PC-9 (cell line): Measurements from ENCODE around the gene HPGD. TPM values are rescaled to one million over a fixed set of nuclear protein-coding genes. Genes with fewer than 3 reads are reported as not detected.

Experiments used
- BruUV-seq: library from RNA; stranded (reverse); fragments of 400-500 nt; replicated peaks from 2 replicates; lab custom pipeline; 2021; lab: Mats Ljungman, UMichigan
- CTCF ChIA-PET: fragments of 300-600 bp; sonication (Branson Sonifier 250); formaldehyde crosslinking; loops from one replicate; lab custom pipeline; 2022; ENCODE audit warnings: antibody characterized with exemption; lab: Charles Lee
- POLR2A ChIA-PET: fragments of 300-600 bp; sonication (Branson Sonifier 250); formaldehyde crosslinking; loops from one replicate; lab custom pipeline; 2022; ENCODE audit warnings: antibody characterized with exemption; ENCODE audit not compliant: unreplicated experiment; lab: Charles Lee
- DNase-seq, 2 experiments: peaks; one replicate each; pipeline versions ENCODE4 v3.0.0 to v3.0.0-alpha.2; 2015 to 2022; ENCODE audit warnings: mixed read lengths in 1 of 2
- H2AFZ ChIP-seq: fragments of 200-600 bp; sonication (generic); 2 replicates; pipeline ENCODE4 v1.8.1; 2017; ENCODE audit warnings: antibody characterized with exemption
- H3F3A ChIP-seq: fragments of 200-600 bp; sonication (generic); 2 replicates; pipeline ENCODE4 v1.8.1; 2017; ENCODE audit warnings: antibody characterized with exemption, mild to moderate bottlenecking, low read depth; ENCODE audit not compliant: insufficient read depth
- H3K27ac ChIP-seq: fragments of 200-600 bp; sonication (generic); 2 replicates; pipeline ENCODE4 v1.6.1; 2016; ENCODE audit warnings: mixed run types
- H3K27me3 ChIP-seq: fragments of 200-600 bp; sonication (generic); 2 replicates; pipeline ENCODE4 v1.6.1; 2016; ENCODE audit warnings: low read depth, mixed run types; ENCODE audit not compliant: insufficient read depth
- H3K36me3 ChIP-seq: fragments of 200-600 bp; sonication (generic); 2 replicates; pipeline ENCODE4 v1.6.1; 2016; ENCODE audit warnings: low read depth, mixed run types
- H3K4me1 ChIP-seq: fragments of 200-600 bp; sonication (generic); replicated peaks from 2 replicates; pipeline ENCODE4 v1.6.1; 2016; ENCODE audit warnings: mixed run types; ENCODE audit not compliant: insufficient read depth
- H3K4me2 ChIP-seq: fragments of 200-600 bp; sonication (generic); 2 replicates; pipeline ENCODE4 v1.6.1; 2017; ENCODE audit warnings: mixed run types
- H3K4me3 ChIP-seq: fragments of 200-600 bp; sonication (generic); 2 replicates; pipeline ENCODE4 v1.6.1; 2016; ENCODE audit warnings: mixed run types
- H3K79me2 ChIP-seq: fragments of 200-600 bp; sonication (generic); 2 replicates; pipeline ENCODE4 v1.6.1; 2017; ENCODE audit warnings: low read depth, mixed run types
- H3K9me2 ChIP-seq: fragments of 200-600 bp; sonication (generic); 2 replicates; pipeline ENCODE4 v1.8.1; 2017; ENCODE audit warnings: mild to moderate bottlenecking; ENCODE audit not compliant: insufficient read depth
- H3K9me3 ChIP-seq: fragments of 200-600 bp; sonication (generic); 2 replicates; pipeline ENCODE4 v1.8.1; 2016; ENCODE audit warnings: low read depth; ENCODE audit not compliant: insufficient read depth
- H4K20me1 ChIP-seq: fragments of 200-600 bp; sonication (generic); 2 replicates; pipeline ENCODE4 v1.8.1; 2017; ENCODE audit not compliant: insufficient read depth
- EZH2 ChIP-seq: fragments of 200-600 bp; sonication (generic); IDR thresholded peaks from 2 replicates; pipeline ENCODE4 v1.8.0; 2017; ENCODE audit warnings: antibody characterized with exemption, low read depth
- intact Hi-C: fragments of 100-400 bp; cut with micrococcal nuclease; formaldehyde crosslinking; loops from one replicate; pipeline ENCODE4 v1.10.0; 2022; ENCODE audit not compliant: unreplicated experiment
- total RNA-seq: library from RNA; stranded (reverse); gene quantifications from 2 replicates; pipeline ENCODE4 v1.2.3, GENCODE V29; 2021
- TF ChIP-seq, protein P1 (sequence below): fragments of 200-600 bp; sonication (generic); conservative IDR thresholded peaks from 2 replicates; pipeline ENCODE4 v1.6.1; 2017; ENCODE audit warnings: mixed run types, antibody characterized with exemption, mild to moderate bottlenecking, moderate library complexity

HPGD gene
- total RNA-seq, 1 experiment from 2014 or later, result 0.96 TPM

DNA sequence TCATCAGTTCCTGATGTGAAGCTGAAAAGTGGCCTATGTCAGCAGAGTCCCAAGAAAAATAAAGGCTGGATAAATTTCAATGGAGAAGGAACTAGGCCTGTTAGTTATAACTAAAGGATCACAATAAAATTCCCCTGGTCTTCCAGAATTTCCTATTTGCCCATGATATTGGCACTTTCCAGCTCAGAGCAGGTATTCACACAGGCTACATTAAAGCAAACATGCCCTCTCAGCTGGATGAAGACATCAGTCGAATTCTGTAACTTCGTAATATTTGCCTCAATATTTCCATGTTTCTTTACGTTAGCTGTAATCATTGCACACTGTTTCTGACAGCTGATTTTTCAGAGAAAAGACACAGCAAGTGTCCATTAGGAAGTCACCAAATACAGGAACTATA is 9.5 kb downstream of the HPGD start:
- no peaks in the 10 kb centered on the region for H4K20me1 ChIP-seq
- H3K79me2 ChIP-seq, result no peaks in the 10 kb centered on the region
- H3K4me2 ChIP-seq, result no peak overlapping the region
- H3F3A ChIP-seq, result no peaks in the 10 kb centered on the region
- H3K27ac ChIP-seq, result no peak overlapping the region
- no peak for DNase-seq
- H3K36me3 ChIP-seq, result no peaks in the 10 kb centered on the region
- intact Hi-C loops, result no loop called here
- H3K9me2 ChIP-seq, result no peaks in the 10 kb centered on the region
- H3K9me3 ChIP-seq, result no peaks in the 10 kb centered on the region
- TF ChIP-seq, protein P1, sequence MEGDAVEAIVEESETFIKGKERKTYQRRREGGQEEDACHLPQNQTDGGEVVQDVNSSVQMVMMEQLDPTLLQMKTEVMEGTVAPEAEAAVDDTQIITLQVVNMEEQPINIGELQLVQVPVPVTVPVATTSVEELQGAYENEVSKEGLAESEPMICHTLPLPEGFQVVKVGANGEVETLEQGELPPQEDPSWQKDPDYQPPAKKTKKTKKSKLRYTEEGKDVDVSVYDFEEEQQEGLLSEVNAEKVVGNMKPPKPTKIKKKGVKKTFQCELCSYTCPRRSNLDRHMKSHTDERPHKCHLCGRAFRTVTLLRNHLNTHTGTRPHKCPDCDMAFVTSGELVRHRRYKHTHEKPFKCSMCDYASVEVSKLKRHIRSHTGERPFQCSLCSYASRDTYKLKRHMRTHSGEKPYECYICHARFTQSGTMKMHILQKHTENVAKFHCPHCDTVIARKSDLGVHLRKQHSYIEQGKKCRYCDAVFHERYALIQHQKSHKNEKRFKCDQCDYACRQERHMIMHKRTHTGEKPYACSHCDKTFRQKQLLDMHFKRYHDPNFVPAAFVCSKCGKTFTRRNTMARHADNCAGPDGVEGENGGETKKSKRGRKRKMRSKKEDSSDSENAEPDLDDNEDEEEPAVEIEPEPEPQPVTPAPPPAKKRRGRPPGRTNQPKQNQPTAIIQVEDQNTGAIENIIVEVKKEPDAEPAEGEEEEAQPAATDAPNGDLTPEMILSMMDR, result no peak
- no peak for TF ChIP-seq EZH2
- no TSS peak for BruUV-seq
- H2AFZ ChIP-seq, result no peak overlapping the region
- CTCF ChIA-PET, result no interaction called here
- no peaks in the 10 kb centered on the region for H3K27me3 ChIP-seq
- POLR2A ChIA-PET, result no interaction called here
- no peaks in the 10 kb centered on the region for H3K4me1 ChIP-seq
- no peak overlapping the region for H3K4me3 ChIP-seq

DNA sequence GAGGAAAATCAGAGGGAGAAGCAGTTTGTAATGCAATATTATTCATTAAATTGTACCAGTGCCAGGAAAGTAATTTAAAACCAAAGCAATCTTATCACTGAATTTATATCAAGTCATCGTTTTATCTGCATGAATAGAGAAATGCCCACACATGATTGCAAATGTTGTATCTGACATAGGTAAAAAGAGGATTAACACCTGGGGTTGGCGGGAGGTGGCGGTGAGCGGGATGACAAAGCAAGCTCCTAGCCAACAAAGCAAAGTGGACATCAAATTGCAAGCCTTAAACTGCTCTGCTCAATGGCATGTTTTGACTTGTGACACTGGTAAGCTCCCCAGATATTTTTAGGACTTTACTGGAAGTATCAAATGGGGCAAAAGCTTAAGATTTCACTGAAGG is 16.4 kb downstream of the HPGD start:
- Histone ChIP-seq H3K4me1 (no peaks in the 10 kb centered on the region), H3K9me2 (no peaks in the 10 kb centered on the region), H3K9me3 (no peaks in the 10 kb centered on the region), H3K27ac (no peak overlapping the region), H3K36me3 (no peaks in the 10 kb centered on the region), H3K27me3 (no peaks in the 10 kb centered on the region), H2AFZ (no peak overlapping the region), H4K20me1 (no peaks in the 10 kb centered on the region), H3K4me2 (no peak overlapping the region), H3K79me2 (no peaks in the 10 kb centered on the region), H3F3A (no peaks in the 10 kb centered on the region), H3K4me3 (no peak overlapping the region)
- no TSS peak for BruUV-seq
- intact Hi-C loops, result no loop called here
- TF ChIP-seq, protein P1, result no peak
- no peak for TF ChIP-seq EZH2
- CTCF ChIA-PET, result no interaction called here
- DNase-seq, result no peak
- POLR2A ChIA-PET, result no interaction called here

- BruUV-seq, result no TSS peak
- ChIA-PET CTCF (no interaction called here), POLR2A (no interaction called here)
- Histone ChIP-seq H3K4me3 (no peak overlapping the region), H3K27ac (no peak overlapping the region), H3K36me3 (no peaks in the 10 kb centered on the region), H3K27me3 (no peaks in the 10 kb centered on the region), H3K4me1 (no peaks in the 10 kb centered on the region), H3K79me2 (no peaks in the 10 kb centered on the region), H4K20me1 (no peaks in the 10 kb centered on the region), H3K4me2 (no peak overlapping the region), H3K9me2 (no peaks in the 10 kb centered on the region), H3K9me3 (no peaks in the 10 kb centered on the region), H3F3A (no peaks in the 10 kb centered on the region), H2AFZ (no peak overlapping the region)
- TF ChIP-seq, protein P1, result no peak
- no peak for TF ChIP-seq EZH2
- intact Hi-C loops, result no loop called here
- no peak for DNase-seq
These were observed 17.3 kb downstream of the HPGD start for GRCh38 chr4:174505007-174505406.
